NT2/D1 (cell line): ENCODE measurements around the gene COLEC12.

Experiments
- DNase-seq: peaks from one replicate; pipeline ENCODE4 v3.0.0-alpha.2; 2011; ENCODE audit warnings: low read depth, low spot score
- H3K27me3 ChIP-seq: 2 replicates; pipeline ENCODE4 v1.6.0; 2011; ENCODE audit warnings: mild to moderate bottlenecking; ENCODE audit not compliant: insufficient read length, insufficient read depth
- H3K36me3 ChIP-seq: 2 replicates; pipeline ENCODE4 v1.6.1; 2011; ENCODE audit warnings: mild to moderate bottlenecking, low read length, mixed read lengths; ENCODE audit not compliant: insufficient read depth, insufficient read length
- H3K4me1 ChIP-seq: 2 replicates; pipeline ENCODE4 v1.5.1; 2011; ENCODE audit not compliant: insufficient read depth, insufficient read length
- H3K4me3 ChIP-seq: 2 replicates; pipeline ENCODE4 v1.5.1; 2011; ENCODE audit warnings: low read depth; ENCODE audit not compliant: insufficient read length
- H3K9ac ChIP-seq: 2 replicates; pipeline ENCODE4 v1.6.0; 2011; ENCODE audit warnings: low read depth; ENCODE audit not compliant: insufficient read length
- H3K9me3 ChIP-seq: 2 replicates; pipeline ENCODE4 v1.5.1; 2011; ENCODE audit warnings: mild to moderate bottlenecking, low read length; ENCODE audit not compliant: insufficient read depth
- SUZ12 ChIP-seq: IDR thresholded peaks from 2 replicates; pipeline ENCODE4 v1.6.1; 2011; ENCODE audit not compliant: insufficient read length, insufficient read depth; ENCODE audit errors: extremely low read depth
- YY1 ChIP-seq: IDR thresholded peaks from 2 replicates; pipeline ENCODE4 v1.6.1; 2011; ENCODE audit not compliant: insufficient read length, insufficient read depth
- ZNF274 ChIP-seq: IDR thresholded peaks from 2 replicates; pipeline ENCODE4 v1.6.1; 2011; ENCODE audit warnings: mild to moderate bottlenecking, low read depth, low read length

COLEC12 gene

DNA sequence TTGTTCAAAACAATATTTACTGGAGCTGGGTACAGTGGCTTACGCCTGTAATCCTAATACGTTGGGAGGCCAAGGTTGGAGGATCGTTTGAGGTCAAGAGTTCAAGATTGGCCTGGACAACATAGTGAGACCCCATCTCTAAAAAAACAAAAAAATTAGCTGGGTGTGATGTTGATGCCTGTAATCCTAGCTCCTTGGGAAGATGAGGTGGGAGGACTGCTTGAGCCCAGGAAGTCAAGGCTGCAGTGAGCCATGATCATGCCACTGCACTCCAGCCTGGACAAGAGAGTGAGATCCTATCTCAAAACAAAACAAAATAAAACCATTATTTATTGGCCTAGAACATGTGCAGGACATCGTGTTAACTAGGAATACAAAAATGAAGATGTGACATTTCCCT, 77.5 kb downstream of the COLEC12 start:
- no peak overlapping the region for H3K4me3 ChIP-seq
- no peaks in the 10 kb centered on the region for H3K4me1 ChIP-seq
- H3K36me3 ChIP-seq, result no peaks in the 10 kb centered on the region
- no peaks in the 10 kb centered on the region for H3K9me3 ChIP-seq
- no peak overlapping the region for H3K9ac ChIP-seq
- no peak for DNase-seq
- no peaks in the 10 kb centered on the region for H3K27me3 ChIP-seq
- TF ChIP-seq YY1 (no peak), ZNF274 (no peak), SUZ12 (no peak)

DNA sequence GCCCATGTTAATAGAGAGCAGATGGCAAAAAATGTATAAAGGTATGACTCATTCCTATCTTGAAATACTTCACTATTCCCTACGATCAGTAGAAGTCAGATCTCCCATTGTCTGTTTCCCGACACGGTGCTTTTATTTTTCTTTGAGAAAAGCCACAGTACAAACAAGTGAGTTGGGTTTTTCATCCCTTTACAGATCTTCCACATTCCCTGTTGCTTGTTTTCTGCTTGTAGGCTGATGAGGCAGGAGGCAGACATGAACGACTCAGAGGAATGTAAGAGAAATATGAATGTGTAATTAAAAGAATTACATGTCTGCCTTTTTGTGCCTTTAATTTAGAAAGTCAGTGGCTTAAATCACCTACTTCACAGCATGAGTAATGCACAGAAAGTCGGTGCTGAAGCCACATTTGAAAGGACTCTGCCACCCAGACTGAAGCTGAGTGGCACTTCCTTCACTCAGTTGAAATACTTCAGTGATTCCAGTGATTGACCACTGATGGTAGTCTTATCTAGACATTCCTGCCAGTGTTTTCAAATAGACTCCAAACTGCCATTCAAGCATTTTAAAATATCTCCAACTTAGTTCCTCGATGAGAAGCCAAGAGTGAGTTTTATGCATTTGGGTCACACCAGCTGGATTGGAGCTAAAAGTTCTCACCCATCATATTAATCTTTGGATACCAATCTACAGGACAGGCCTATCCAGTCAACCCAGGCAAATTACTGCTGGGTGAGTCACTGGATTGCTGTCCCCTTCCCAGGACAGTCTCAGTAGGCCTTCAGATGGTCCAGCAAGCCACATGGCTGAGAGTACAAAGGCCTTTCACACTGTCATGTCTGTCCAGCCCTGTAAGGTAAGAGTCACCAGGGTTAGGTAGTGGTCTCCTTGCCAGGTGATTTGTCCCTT, 79.0 kb downstream of the COLEC12 start:
- H3K9ac ChIP-seq, result no peak overlapping the region
- no peaks in the 10 kb centered on the region for H3K9me3 ChIP-seq
- H3K36me3 ChIP-seq, result no peaks in the 10 kb centered on the region
- TF ChIP-seq ZNF274 (no peak), YY1 (no peak), SUZ12 (no peak)
- H3K4me3 ChIP-seq, result no peak overlapping the region
- no peak for DNase-seq
- H3K27me3 ChIP-seq, result no peaks in the 10 kb centered on the region
- H3K4me1 ChIP-seq, result no peaks in the 10 kb centered on the region

DNA sequence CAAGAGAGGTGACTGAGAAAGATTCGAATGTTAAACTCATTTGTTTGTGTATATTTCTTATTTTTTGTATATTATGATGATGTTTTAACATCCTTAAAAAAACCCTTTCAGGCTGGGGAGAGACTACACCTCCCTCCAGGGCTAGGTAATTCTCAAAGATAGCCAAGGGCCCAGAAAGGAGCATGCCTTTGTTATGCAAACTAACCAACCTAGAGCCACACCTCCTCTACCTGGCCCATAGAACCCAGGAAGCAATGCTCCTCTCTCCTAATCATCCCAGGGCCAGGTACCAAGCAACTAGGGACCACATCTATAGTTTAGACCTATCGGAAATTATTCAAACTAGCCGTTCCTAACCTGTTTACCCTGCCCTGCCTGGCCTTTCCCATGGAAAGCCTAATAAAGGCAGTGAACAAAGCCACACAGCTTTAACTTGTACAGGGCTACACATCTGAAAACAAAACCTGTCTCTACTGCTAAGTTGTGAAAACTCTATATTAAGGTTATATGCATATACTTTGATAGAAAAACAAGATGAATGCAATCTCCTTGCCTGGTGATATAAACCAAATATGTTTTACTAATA, 79.7 kb downstream of the COLEC12 start:
- no peak for TF ChIP-seq SUZ12
- no peak for TF ChIP-seq YY1
- TF ChIP-seq ZNF274, result no peak
- no peaks in the 10 kb centered on the region for H3K36me3 ChIP-seq
- no peaks in the 10 kb centered on the region for H3K27me3 ChIP-seq
- no peaks in the 10 kb centered on the region for H3K9me3 ChIP-seq
- no peak overlapping the region for H3K4me3 ChIP-seq
- no peak for DNase-seq
- no peak overlapping the region for H3K9ac ChIP-seq
- H3K4me1 ChIP-seq, result no peaks in the 10 kb centered on the region

DNA sequence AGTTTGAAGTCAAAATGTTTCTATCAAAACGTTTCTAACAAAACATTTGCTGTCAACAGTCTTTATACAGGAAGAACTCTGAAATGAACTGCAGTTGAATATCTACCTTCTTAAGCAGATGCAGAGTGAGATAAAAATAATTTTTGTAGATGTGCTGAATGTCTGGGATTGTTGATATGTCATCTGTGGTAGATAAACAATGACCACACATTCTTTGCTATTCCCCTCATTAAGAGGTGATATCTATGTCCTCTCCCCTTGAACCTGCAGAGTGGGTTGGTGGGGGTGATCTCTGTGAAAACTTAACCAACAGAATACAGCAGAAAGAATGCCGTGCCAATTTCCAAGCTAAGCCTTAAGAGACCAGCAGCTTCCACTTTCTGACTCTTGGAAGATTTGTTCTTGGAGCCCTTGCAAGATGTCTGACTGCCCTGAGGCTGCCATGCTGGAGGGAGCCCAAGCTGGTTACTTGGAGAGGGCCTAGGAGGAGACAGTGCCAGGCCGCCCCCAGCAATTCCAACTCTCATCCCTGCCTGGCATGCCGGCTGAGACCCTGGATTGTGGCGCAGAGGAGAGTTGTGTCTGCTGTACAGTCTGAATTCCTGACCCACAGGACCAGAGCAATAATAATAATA, 80.8 kb downstream of the COLEC12 start:
- DNase-seq, result no peak
- Histone ChIP-seq H3K4me1 (no peaks in the 10 kb centered on the region), H3K27me3 (no peaks in the 10 kb centered on the region), H3K4me3 (no peak overlapping the region), H3K9me3 (no peaks in the 10 kb centered on the region), H3K36me3 (no peaks in the 10 kb centered on the region), H3K9ac (no peak overlapping the region)
- TF ChIP-seq YY1 (no peak), ZNF274 (no peak), SUZ12 (no peak)

DNA sequence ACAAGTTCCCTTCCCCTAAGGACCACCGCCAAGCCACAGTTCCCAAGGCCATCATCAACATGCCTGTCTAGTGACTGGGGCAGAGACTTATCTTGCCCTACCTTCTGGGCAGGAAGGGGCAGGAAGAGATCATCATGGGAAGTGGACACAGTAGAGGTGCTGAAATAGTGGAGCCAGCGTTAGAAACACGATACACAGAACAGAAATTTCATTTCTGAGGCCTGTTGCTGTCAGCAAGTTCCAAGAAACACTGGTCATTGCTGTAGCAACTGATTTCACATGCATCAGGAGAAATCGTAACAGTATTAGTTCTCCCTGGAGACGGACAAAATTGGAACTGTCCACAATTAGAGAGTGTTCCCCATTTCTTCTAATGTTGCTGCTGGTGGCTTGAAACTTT, 83.0 kb downstream of the COLEC12 start:
- Histone ChIP-seq H3K9me3 (no peaks in the 10 kb centered on the region), H3K9ac (no peak overlapping the region), H3K4me3 (no peak overlapping the region), H3K27me3 (no peaks in the 10 kb centered on the region), H3K36me3 (no peaks in the 10 kb centered on the region), H3K4me1 (no peaks in the 10 kb centered on the region)
- TF ChIP-seq YY1 (no peak), ZNF274 (no peak), SUZ12 (no peak)
- DNase-seq, result no peak

DNA sequence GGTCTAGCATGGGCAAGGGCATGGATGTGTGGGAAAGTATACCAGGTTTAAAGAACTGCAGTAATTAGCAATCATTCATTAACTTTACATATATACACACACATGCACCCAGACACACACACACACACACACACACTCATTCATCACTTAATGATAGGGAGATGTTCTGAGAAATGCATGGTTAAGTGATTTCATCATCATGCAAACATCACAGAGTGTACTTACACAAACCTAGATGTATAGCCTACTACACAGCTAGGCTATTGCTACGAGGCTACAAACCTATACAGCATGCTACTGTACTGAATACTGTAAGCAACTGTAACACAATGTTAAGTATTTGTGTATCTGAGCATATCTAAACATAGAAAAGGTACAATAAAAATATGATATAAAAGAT, 83.6 kb downstream of the COLEC12 start:
- Histone ChIP-seq H3K4me3 (no peak overlapping the region), H3K36me3 (no peaks in the 10 kb centered on the region), H3K9me3 (no peaks in the 10 kb centered on the region), H3K9ac (no peak overlapping the region), H3K27me3 (no peaks in the 10 kb centered on the region), H3K4me1 (no peaks in the 10 kb centered on the region)
- TF ChIP-seq YY1 (no peak), ZNF274 (no peak), SUZ12 (no peak)
- DNase-seq, result no peak
